GM12864 (cell line): Measurements from ENCODE around the gene FOXL3.

Experiments
- DNase-seq: peaks from one replicate; pipeline ENCODE4 v3.0.0-alpha.2; 2011; ENCODE audit warnings: low read depth
- H3K4me3 ChIP-seq: 2 replicates; pipeline ENCODE4 v1.5.1; 2011; ENCODE audit warnings: mild to moderate bottlenecking, low read depth, low read length, control low read depth
- CTCF ChIP-seq: IDR thresholded peaks from 2 replicates; pipeline ENCODE4 v1.5.1; 2011; ENCODE audit warnings: low read depth, mild to moderate bottlenecking, moderate library complexity, low read length, control low read depth, inconsistent platforms; ENCODE audit errors: missing control alignments

The FOXL3 gene

DNA sequence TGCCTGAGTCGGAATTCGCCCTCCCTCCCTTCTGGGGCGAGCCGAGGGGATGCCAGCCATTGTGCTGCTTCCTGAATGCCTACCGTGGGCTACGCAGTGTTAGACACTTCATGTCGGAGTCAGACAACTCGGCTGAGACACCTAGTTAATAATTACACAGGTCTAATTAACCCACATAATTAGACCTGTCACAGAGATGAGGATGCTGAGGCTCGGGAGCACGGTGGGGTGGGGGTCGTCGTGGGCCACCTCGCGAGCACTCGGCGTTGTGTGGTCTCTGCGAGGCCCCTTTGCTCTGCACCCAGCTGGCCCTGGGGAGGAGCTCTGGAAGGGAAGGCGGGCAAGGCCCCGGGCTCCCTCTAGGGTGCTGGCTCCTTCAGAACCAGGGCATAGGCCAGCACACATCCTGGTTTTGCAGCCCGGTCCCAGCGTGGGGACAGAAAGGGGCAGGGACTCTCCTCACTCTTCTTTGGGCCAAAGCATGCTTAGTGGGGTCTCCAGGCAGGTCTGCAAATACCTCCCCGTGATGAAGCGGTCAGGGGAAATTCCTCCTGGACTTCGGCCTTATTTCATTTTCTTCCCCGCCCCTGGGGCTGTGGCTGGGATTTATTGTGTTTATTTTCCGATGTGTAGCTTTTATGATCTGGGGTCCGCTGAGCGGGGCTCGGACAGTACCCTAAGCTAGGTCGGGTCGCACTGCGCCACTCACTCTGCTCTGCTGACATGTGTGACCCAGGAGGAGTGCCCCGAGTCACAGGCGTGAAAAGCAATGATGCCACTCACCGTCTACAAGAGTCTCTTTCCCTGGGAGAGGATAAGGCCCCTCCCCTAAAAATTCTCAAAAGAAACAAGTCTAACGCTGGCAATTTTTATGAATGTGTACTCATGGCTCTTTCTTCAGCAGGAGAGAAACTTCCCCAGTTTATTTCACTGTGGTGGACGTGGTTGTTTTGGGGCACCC is 4.9 kb upstream of the FOXL3 start:
- H3K4me3 ChIP-seq: no peak overlapping the region
- TF ChIP-seq CTCF: no peak
- no peak for DNase-seq

- no peak for TF ChIP-seq CTCF
- no peak for DNase-seq
- no peak overlapping the region for H3K4me3 ChIP-seq
These were observed 4.2 kb upstream of the FOXL3 start for GRCh38 chr7:285731-286130.

DNA sequence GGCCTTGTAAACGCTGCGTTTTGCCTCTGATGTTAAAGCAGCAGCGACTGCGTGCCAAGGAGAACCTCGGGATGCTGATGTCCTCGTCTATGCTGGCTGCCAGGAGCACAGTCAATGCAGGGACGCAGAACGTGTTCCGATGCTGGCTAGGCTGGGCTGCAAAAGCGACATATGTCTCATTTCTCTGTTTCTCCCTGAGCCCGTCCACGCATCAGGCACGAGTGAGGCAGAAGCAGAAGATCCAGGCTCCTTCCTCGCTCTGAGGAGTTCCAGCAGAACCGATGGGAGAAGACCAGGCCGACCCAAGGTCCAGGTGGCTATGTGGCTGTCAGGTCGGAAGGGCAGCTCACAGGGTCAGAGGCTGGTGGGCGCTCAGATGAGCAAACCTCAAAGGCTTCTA is 3.7 kb upstream of the FOXL3 start:
- DNase-seq: no peak
- no peak overlapping the region for H3K4me3 ChIP-seq
- no peak for TF ChIP-seq CTCF

GRCh38 chr7:288671-289101 is 1.3 kb upstream of the FOXL3 start:
- no peak for DNase-seq

DNA sequence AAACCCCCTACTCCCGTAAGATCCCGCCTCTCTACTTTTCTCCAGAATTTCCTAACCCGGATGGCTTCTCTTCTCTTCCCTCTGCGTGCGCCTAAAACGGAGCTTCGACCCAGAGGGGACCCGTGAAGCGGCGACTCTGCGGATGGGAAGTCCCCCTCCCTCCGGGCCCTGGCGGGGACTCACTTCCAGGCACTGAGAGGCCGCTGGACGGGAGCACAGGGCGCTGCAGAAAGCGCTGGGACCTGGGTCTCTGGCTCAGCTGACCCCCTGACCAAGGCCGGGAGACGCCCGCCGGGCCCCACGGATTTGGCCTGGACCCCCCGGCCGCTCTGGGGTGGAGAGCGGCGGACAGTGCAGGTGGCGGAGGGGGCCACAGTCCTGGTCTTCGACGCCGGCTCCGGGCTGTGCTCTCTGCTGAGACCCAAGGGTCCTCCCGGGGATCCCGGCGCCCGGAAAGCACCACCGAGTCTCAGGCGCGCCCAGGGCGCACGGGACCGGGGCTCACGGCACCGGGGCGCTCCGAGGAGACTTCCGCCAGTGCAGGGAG is 688 bp upstream of the FOXL3 start:
- no peak for DNase-seq
- no peak for TF ChIP-seq CTCF
- H3K4me3 ChIP-seq: no peak overlapping the region

More at GRCh38 chr7:288671-289101, 1.3 kb upstream of the FOXL3 start:
- no peak overlapping the region for H3K4me3 ChIP-seq
- no peak for TF ChIP-seq CTCF

DNA sequence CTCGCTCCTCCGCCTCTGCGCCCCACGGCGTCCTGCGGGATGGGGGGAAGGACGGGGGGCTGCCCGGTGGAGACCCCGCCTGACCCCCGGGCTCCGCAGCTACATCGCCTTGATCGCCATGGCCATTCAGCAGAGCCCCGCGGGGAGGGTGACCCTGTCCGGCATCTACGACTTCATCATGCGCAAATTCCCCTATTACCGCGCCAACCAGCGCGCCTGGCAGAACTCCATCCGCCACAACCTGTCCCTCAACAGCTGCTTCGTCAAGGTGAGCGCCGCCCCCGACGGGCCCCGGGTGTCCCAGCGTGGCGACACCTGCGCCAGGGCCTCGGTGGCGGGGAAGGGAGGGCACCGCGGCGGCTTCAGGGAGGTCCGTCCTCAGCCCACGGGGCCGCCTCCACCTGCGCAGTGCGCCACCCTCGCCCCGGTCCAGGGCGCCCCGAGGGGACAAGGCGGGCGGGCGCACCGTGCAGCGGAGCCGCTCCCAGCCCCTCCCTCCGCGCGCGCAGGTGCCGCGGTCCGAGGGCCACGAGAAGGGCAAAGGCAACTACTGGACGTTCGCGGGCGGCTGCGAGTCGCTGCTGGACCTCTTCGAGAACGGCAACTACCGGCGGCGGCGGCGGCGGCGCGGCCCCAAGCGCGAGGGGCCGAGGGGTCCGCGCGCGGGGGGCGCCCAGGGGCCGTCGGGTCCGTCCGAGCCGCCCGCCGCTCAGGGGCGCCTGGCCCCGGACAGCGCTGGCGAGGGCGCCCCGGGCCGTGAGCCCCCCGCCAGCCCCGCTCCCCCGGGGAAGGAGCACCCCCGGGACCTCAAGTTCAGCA is 793 bp downstream of the FOXL3 start:
- no peak for TF ChIP-seq CTCF
- no peak overlapping the region for H3K4me3 ChIP-seq
- DNase-seq: no peak
